Peyer's patch (tissue), 4 donors: ENCODE data around the gene MFAP4.

Experiments used
- CTCF ChIP-seq, 6 experiments: fragments of 450-650 bp in 4 of 6; fragments of 200-600 bp in 2 of 6; sonication (generic) in 1 of 6; IDR thresholded peaks; one replicate each; pipeline ENCODE4 v1.5.1; 2017 to 2019; ENCODE audit warnings: antibody characterized with exemption in 6 of 6, mild to moderate bottlenecking in 3 of 6, moderate library complexity in 1 of 6
- POLR2A ChIP-seq, 2 donors: fragments of 450-650 bp; IDR thresholded peaks; one replicate each; pipeline ENCODE4 v1.5.1; 2017; ENCODE audit warnings: antibody characterized with exemption in 2 of 2, mild to moderate bottlenecking in 2 of 2, moderate library complexity in 2 of 2

- TF ChIP-seq CTCF (IDR thresholded peaks at IDR 0.05) (no peak), POLR2A (IDR thresholded peaks at IDR 0.05) (no peak)
These were observed 23.9 kb downstream of the MFAP4 start for GRCh38 chr17:19363114-19363438.
